H1 (cell line): Measurements from ENCODE around the gene SLC25A42. TPM values are rescaled to one million over a fixed set of nuclear protein-coding genes. Genes with fewer than 3 reads are reported as not detected.

Experiments used
- CTCF ChIA-PET: fragments of 300-600 bp; sonication (Branson Sonifier 250); formaldehyde crosslinking; loops from one replicate; lab custom pipeline; 2021; ENCODE audit not compliant: partially characterized antibody; lab: Charles Lee
- POLR2A ChIA-PET: fragments of 300-600 bp; sonication (Branson Sonifier 250); formaldehyde crosslinking; loops from one replicate; lab custom pipeline; 2021; ENCODE audit warnings: inconsistent platforms; ENCODE audit not compliant: partially characterized antibody; lab: Charles Lee
- DNase-seq, 2 experiments: peaks; one replicate each; pipeline versions ENCODE4 v3.0.0 to v3.0.0-alpha.2; 2010 to 2022; ENCODE audit warnings: low spot score in 2 of 2, low read depth in 1 of 2, mixed read lengths in 1 of 2
- FAIRE-seq: peaks from 2 replicates; lab custom pipeline; 2011; peaks lifted over from hg19 to GRCh38; lab: Jason Lieb, UNC
- H2AFZ ChIP-seq: 2 replicates; pipeline ENCODE4 v1.8.1; 2012; ENCODE audit warnings: low read length, inconsistent platforms
- H2AK5ac ChIP-seq: 2 replicates; pipeline ENCODE4 v1.6.1; 2013; ENCODE audit warnings: low read depth, low read length
- H2BK120ac ChIP-seq: replicated peaks from 2 replicates; pipeline ENCODE3; 2013; ENCODE audit warnings: low read depth, low read length, inconsistent platforms
- H2BK12ac ChIP-seq: 2 replicates; pipeline ENCODE4 v1.6.1; 2013; ENCODE audit warnings: low read depth, low read length
- H2BK15ac ChIP-seq: 2 replicates; pipeline ENCODE4 v1.6.1; 2013; ENCODE audit warnings: low read length
- H2BK20ac ChIP-seq: 2 replicates; pipeline ENCODE4 v1.6.1; 2013; ENCODE audit warnings: low read length
- H2BK5ac ChIP-seq: 2 replicates; pipeline ENCODE4 v1.6.1; 2013; ENCODE audit warnings: low read depth, low read length
- H3K14ac ChIP-seq: 2 replicates; pipeline ENCODE4 v1.6.1; 2013; ENCODE audit warnings: inconsistent platforms; ENCODE audit not compliant: insufficient read length
- H3K18ac ChIP-seq: 2 replicates; pipeline ENCODE4 v1.6.1; 2013; ENCODE audit warnings: low read length; ENCODE audit errors: extremely low read depth
- H3K23ac ChIP-seq: 2 replicates; pipeline ENCODE4 v1.6.1; 2013; ENCODE audit warnings: inconsistent platforms; ENCODE audit not compliant: insufficient read length
- H3K23me2 ChIP-seq: 2 replicates; pipeline ENCODE4 v1.6.1; 2013; ENCODE audit warnings: low read depth, low read length
- H3K27ac ChIP-seq: 2 replicates; pipeline ENCODE4 v1.6.1; 2011; ENCODE audit warnings: low read depth, low read length, inconsistent platforms
- H3K27me3 ChIP-seq, 4 experiments: replicated peaks in 1 of 4; 1 replicate in 1 of 4; 2 replicates in 3 of 4; pipeline versions ENCODE4 v1.6.1 to v1.8.1; 2011 to 2013; ENCODE audit warnings: low read length in 3 of 4, mild to moderate bottlenecking in 3 of 4, inconsistent platforms in 2 of 4, mixed read lengths in 2 of 4, moderate library complexity in 1 of 4; ENCODE audit not compliant: control insufficient read depth in 3 of 4, insufficient read depth in 3 of 4; ENCODE audit errors: extremely low read depth in 1 of 4
- H3K36me3 ChIP-seq, 4 experiments: 2 replicates each; pipeline versions ENCODE4 v1.6.1 to v1.8.1; 2011 to 2013; ENCODE audit warnings: mild to moderate bottlenecking in 4 of 4, low read length in 3 of 4, moderate library complexity in 2 of 4, control low read depth in 1 of 4, inconsistent platforms in 1 of 4; ENCODE audit not compliant: insufficient read depth in 4 of 4, control insufficient read depth in 2 of 4
- H3K4ac ChIP-seq: replicated peaks from 2 replicates; pipeline ENCODE3; 2013; ENCODE audit warnings: low read length, low read depth, mixed read lengths, inconsistent platforms; ENCODE audit not compliant: insufficient read length
- H3K4me1 ChIP-seq, 4 experiments: replicated peaks in 1 of 4; 1 replicate in 1 of 4; 2 replicates in 3 of 4; pipeline versions ENCODE4 v1.6.1 to v1.8.1; 2011 to 2013; ENCODE audit warnings: low read length in 3 of 4, inconsistent platforms in 2 of 4, mixed read lengths in 1 of 4; ENCODE audit not compliant: insufficient read depth in 4 of 4, control insufficient read depth in 3 of 4
- H3K4me2 ChIP-seq, 2 experiments: 2 replicates each; pipeline versions ENCODE4 v1.6.1 to v1.8.1; 2011 to 2013; ENCODE audit warnings: low read depth in 2 of 2, low read length in 2 of 2, control low read depth in 1 of 2, inconsistent platforms in 1 of 2, mild to moderate bottlenecking in 1 of 2; ENCODE audit not compliant: insufficient read depth in 1 of 2
- H3K4me3 ChIP-seq, 4 experiments: fragments of 200-600, 300-600 bp in 1 of 4; sonication (generic), shearing (Covaris generic), sonication (Bioruptor Twin) in 1 of 4; 2 replicates each; pipeline versions ENCODE4 v1.5.1 to v1.8.1; 2011 to 2016; ENCODE audit warnings: low read length in 4 of 4, low read depth in 3 of 4, control low read depth in 2 of 4, inconsistent platforms in 2 of 4, mild to moderate bottlenecking in 2 of 4, mixed read lengths in 1 of 4, moderate library complexity in 1 of 4; ENCODE audit not compliant: insufficient read depth in 2 of 4; ENCODE audit errors: extremely low read depth in 1 of 4
- H3K56ac ChIP-seq: replicated peaks from 2 replicates; pipeline ENCODE3; 2013; ENCODE audit warnings: low read depth, mild to moderate bottlenecking, mixed read lengths, low read length, inconsistent platforms; ENCODE audit not compliant: insufficient read length
- H3K79me1 ChIP-seq: 2 replicates; pipeline ENCODE4 v1.6.1; 2013; ENCODE audit warnings: low read depth, low read length, control low read depth
- H3K79me2 ChIP-seq, 2 experiments: 2 replicates each; pipeline versions ENCODE4 v1.6.1 to v1.8.1; 2012 to 2013; ENCODE audit warnings: low read length in 2 of 2, mild to moderate bottlenecking in 2 of 2, inconsistent platforms in 1 of 2; ENCODE audit not compliant: insufficient read depth in 2 of 2, control insufficient read depth in 1 of 2
- H3K9ac ChIP-seq, 4 experiments: replicated peaks in 1 of 4; 1 replicate in 1 of 4; 2 replicates in 3 of 4; pipeline versions ENCODE4 v1.6.1 to v1.8.1; 2011 to 2013; ENCODE audit warnings: low read depth in 3 of 4, low read length in 3 of 4, control low read depth in 2 of 4, mild to moderate bottlenecking in 2 of 4, moderate library complexity in 2 of 4, inconsistent platforms in 1 of 4; ENCODE audit errors: extremely low read depth in 1 of 4
- H3K9me3 ChIP-seq, 2 experiments: 2 replicates each; pipeline versions ENCODE4 v1.6.1 to v1.8.1; 2012 to 2013; ENCODE audit warnings: mild to moderate bottlenecking in 2 of 2, moderate library complexity in 2 of 2, control low read depth in 1 of 2, inconsistent platforms in 1 of 2, low read depth in 1 of 2, low read length in 1 of 2, mixed read lengths in 1 of 2; ENCODE audit not compliant: insufficient read depth in 2 of 2
- H4K20me1 ChIP-seq, 2 experiments: replicated peaks in 1 of 2; 2 replicates each; pipeline versions ENCODE3 to v1.8.1; 2011 to 2013; ENCODE audit warnings: inconsistent platforms in 2 of 2, low read length in 2 of 2, mild to moderate bottlenecking in 1 of 2; ENCODE audit not compliant: insufficient read depth in 2 of 2, control insufficient read depth in 1 of 2
- H4K5ac ChIP-seq: 2 replicates; pipeline ENCODE4 v1.6.1; 2013; ENCODE audit warnings: low read length, low read depth, mixed read lengths, inconsistent platforms; ENCODE audit not compliant: insufficient read length
- H4K8ac ChIP-seq: 2 replicates; pipeline ENCODE4 v1.8.0; 2013; ENCODE audit warnings: mild to moderate bottlenecking, moderate library complexity, low read length, inconsistent platforms; ENCODE audit not compliant: insufficient read depth; ENCODE audit errors: extremely low read depth
- H4K91ac ChIP-seq: replicated peaks from 2 replicates; pipeline ENCODE3; 2013; ENCODE audit warnings: low read length, mixed read lengths, inconsistent platforms; ENCODE audit not compliant: insufficient read length
- KDM4A ChIP-seq: IDR thresholded peaks from one replicate; pipeline ENCODE4 v1.7.1; 2012; ENCODE audit warnings: low read depth, mild to moderate bottlenecking, moderate library complexity, low read length, inconsistent platforms; ENCODE audit not compliant: severe bottlenecking
- MAX ChIP-seq: IDR thresholded peaks from 2 replicates; pipeline ENCODE4 v1.6.1; 2012; ENCODE audit warnings: inconsistent platforms
- WGBS, 2 experiments: shearing (Covaris generic) in 1 of 2; methylation state at CpG; one replicate each; pipeline versions ENCODE4 v1.1.6 to v1.1.7; 2013 to 2015; ENCODE audit warnings: low lambda C conversion rate in 2 of 2, mixed read lengths in 2 of 2, inconsistent platforms in 1 of 2, low coverage in 1 of 2, missing lambda C conversion rate in 1 of 2; ENCODE audit not compliant: insufficient replicate concordance in 2 of 2, insufficient coverage in 1 of 2, insufficient read length in 1 of 2; ENCODE audit errors: extremely low coverage in 1 of 2, missing lambda C conversion rate in 1 of 2; 5-methylcytosine and 5-hydroxymethylcytosine counted together
- polyA plus RNA-seq, 7 experiments: library from polyadenylated mRNA; depleted of rRNA in 3 of 7; stranded (reverse) in 5 of 7; unstranded in 2 of 7; fragments of >200 nt in 5 of 7; fragments of 200-250 nt in 2 of 7; gene quantifications; 1 replicate in 5 of 7; 2 replicates in 1 of 7; 4 replicates in 1 of 7; pipeline versions ENCODE4 v1.2.1 to v1.2.3, GENCODE V29; 2011 to 2013; ENCODE audit warnings: missing spikeins in 2 of 7, mixed read lengths in 2 of 7
- total RNA-seq: library from RNA; stranded (reverse); fragmentation: NEBNext Ultra II Directional; extraction: Animal tissue kit (Norgen Biotek cat#: 25700); gene quantifications from 2 replicates; pipeline ENCODE4 v1.2.1, GENCODE V29; 2021

Gene SLC25A42
- total and polyA plus RNA-seq, 2 of the 8 experiments (the other 6 are each of a cell fraction or from before 2014, with no cell fraction given): 5.9 to 6.2 TPM

- Histone ChIP-seq H2BK120ac (no peak overlapping the region), H3K23me2 (peaks cover 7% of the 10 kb centered on the region), H2AK5ac (no peak overlapping the region), H3K9ac (no peak overlapping the region), H3K27ac (no peak overlapping the region), H2BK20ac (no peak overlapping the region), H4K91ac (no peak overlapping the region), H3K79me1 (peaks cover 20% of the 10 kb centered on the region), H3K56ac (no peak overlapping the region), H3K4ac (no peak overlapping the region), H2AFZ (no peak overlapping the region), H4K20me1 (peaks cover 11 to 19% of the 10 kb centered on the region in 2 experiments), H3K9me3 (no peaks in the 10 kb centered on the region), H4K8ac (no peak overlapping the region), H3K18ac (no peak overlapping the region), H2BK12ac (no peak overlapping the region), H3K4me3 (peak overlapping the region in 3 of 4 experiments; percentile 4 to 98 (median 10); a peak in 4 of 8 replicates), H2BK5ac (no peak overlapping the region), H2BK15ac (no peak overlapping the region), H3K4me1 (peaks cover 0 to 3% (median 3%) of the 10 kb centered on the region in 4 experiments; a peak in 3 of 7 replicates), H3K27me3 (no peaks in the 10 kb centered on the region), H3K4me2 (peak overlapping the region; percentile 82 to 85; a peak in 3 of 4 replicates), H3K36me3 (peaks cover 6 to 36% (median 20%) of the 10 kb centered on the region in 4 experiments), H3K79me2 (peaks cover 7 to 47% of the 10 kb centered on the region in 2 experiments; a peak in 3 of 4 replicates), H3K23ac (no peak overlapping the region), H4K5ac (no peak overlapping the region), H3K14ac (no peak overlapping the region)
- TF ChIP-seq MAX: no peak
- peak; percentile 6 for TF ChIP-seq KDM4A
- WGBS, 2 experiments: 96% methylated on average over 5 of the region's 5 CpGs; no CpG with 5 or more reads in 1 of the 2 experiments
- ChIA-PET CTCF (interaction anchor here (0.6 to 0.7 kb wide), 2 partner anchors 10 to 264 kb away, joined by 3 to 5 read pairs; no protein-coding TSS in a partner anchor), POLR2A (interaction anchor here (0.6 to 1.5 kb wide), 2 partner anchors 20 to 74 kb away, joined by 3 read pairs; no protein-coding TSS in a partner anchor)
- DNase-seq: no peak
- no peak for FAIRE-seq
These were observed 31.9 kb upstream of the SLC25A42 start for GRCh38 chr19:19031891-19032290.
